IMR-90 (cell line): Measurements from ENCODE around the gene HDAC10.

ENCODE experiments used
- BHLHE40 ChIP-seq: fragments of 150-350 bp; IDR thresholded peaks from 2 replicates; pipeline ENCODE4 v1.6.1; 2016; ENCODE audit warnings: mild to moderate bottlenecking, low read depth, low read length
- CHD1 ChIP-seq: IDR thresholded peaks from 2 replicates; pipeline ENCODE4 v1.6.1; 2012; ENCODE audit warnings: low read depth, low read length, improper control_type of control experiment
- CTCF ChIP-seq: conservative IDR thresholded peaks from 2 replicates; pipeline ENCODE4 v1.5.1; 2012; ENCODE audit warnings: mild to moderate bottlenecking, low read depth, low read length, improper control_type of control experiment
- ELK1 ChIP-seq: fragments of 150-350 bp; IDR thresholded peaks from 2 replicates; pipeline ENCODE4 v1.6.1; 2016; ENCODE audit warnings: low read depth, mild to moderate bottlenecking, low read length, moderate library complexity, borderline replicate concordance
- POLR2A ChIP-seq: IDR thresholded peaks from 2 replicates; pipeline ENCODE4 v1.6.1; 2012; ENCODE audit warnings: mild to moderate bottlenecking, low read depth, low read length
- RAD21 ChIP-seq: IDR thresholded peaks from 2 replicates; pipeline ENCODE4 v1.6.1; 2012; ENCODE audit warnings: low read length, improper control_type of control experiment
- USF2 ChIP-seq: fragments of 150-350 bp; IDR thresholded peaks from 2 replicates; pipeline ENCODE4 v1.6.1; 2017; ENCODE audit warnings: mild to moderate bottlenecking, antibody characterized with exemption, low read length, low read depth

- TF ChIP-seq CTCF (no peak), BHLHE40 (no peak), RAD21 (no peak), POLR2A (no peak), USF2 (no peak), CHD1 (no peak), ELK1 (no peak)
Measured at GRCh38 chr22:50213263-50213662, 37.8 kb downstream of the HDAC10 start.
